Lower lobe of right lung (tissue), 2 donors: ENCODE data around the gene NRP2. TPM values are rescaled to one million over a fixed set of nuclear protein-coding genes. Genes with fewer than 3 reads are reported as not detected.

ENCODE experiments used
- ATAC-seq, 2 donors: fragments of 200-7000 bp; cut with Tn5 transposase; one replicate each; pipeline ENCODE4 v1.9.1; 2020 to 2022; ENCODE audit warnings: mild to moderate bottlenecking in 2 of 2, moderate library complexity in 2 of 2
- DNase-seq: peaks from one replicate; pipeline ENCODE4 v3.0.0-alpha.2; 2020
- H3K27ac ChIP-seq: fragments of 200-600 bp; one replicate; pipeline ENCODE4 v1.8.0; 2022
- H3K27me3 ChIP-seq: fragments of 200-600 bp; one replicate; pipeline ENCODE4 v1.8.0; 2022; ENCODE audit warnings: low read depth
- H3K36me3 ChIP-seq: fragments of 200-600 bp; one replicate; pipeline ENCODE4 v1.8.0; 2022; ENCODE audit warnings: mild to moderate bottlenecking
- H3K4me1 ChIP-seq: fragments of 200-600 bp; one replicate; pipeline ENCODE4 v1.8.0; 2022
- H3K4me3 ChIP-seq: fragments of 200-600 bp; one replicate; pipeline ENCODE4 v1.8.0; 2022; ENCODE audit warnings: mild to moderate bottlenecking
- H3K9me3 ChIP-seq: fragments of 200-600 bp; one replicate; pipeline ENCODE4 v1.8.0; 2022
- CTCF ChIP-seq: fragments of 200-600 bp; IDR thresholded peaks from one replicate; pipeline ENCODE4 v1.8.0; 2022; ENCODE audit warnings: antibody characterized with exemption, mild to moderate bottlenecking
- intact Hi-C: fragments of 100-400 bp; cut with DNase I; formaldehyde crosslinking; loops from one replicate; pipeline ENCODE4 v1.11.0; 2022
- total RNA-seq: library from RNA; stranded (reverse); fragmentation: NEBNext Ultra II Directional; extraction: Animal tissue kit (Norgen Biotek cat#: 25700); gene quantifications from one replicate; pipeline ENCODE4 v1.2.1, GENCODE V29; 2021
- donor health status: DM: no; HTN: yes; CAD: no; lungs with severe emphysema.

Gene NRP2
- total RNA-seq, 1 donor from 2014 or later, result 67.5 TPM

- no peak for DNase-seq
- Histone ChIP-seq H3K27ac (no peak overlapping the region), H3K27me3 (no peaks in the 10 kb centered on the region), H3K4me1 (peaks cover 19% of the 10 kb centered on the region), H3K36me3 (peaks cover 7% of the 10 kb centered on the region), H3K4me3 (no peak overlapping the region), H3K9me3 (no peaks in the 10 kb centered on the region)
- TF ChIP-seq CTCF, result no peak
- ATAC-seq, result no peak
- intact Hi-C loops, result no loop called here
Observed at GRCh38 chr2:205789906-205790305, 107.6 kb downstream of the NRP2 start.

GRCh38 chr2:205792908-205793307, 110.6 kb downstream of the NRP2 start:
- H3K27me3 ChIP-seq, result no peaks in the 10 kb centered on the region
- peak; percentile 35 to 42 for ATAC-seq
- H3K9me3 ChIP-seq, result no peaks in the 10 kb centered on the region
- H3K36me3 ChIP-seq, result peaks cover 26% of the 10 kb centered on the region
- DNase-seq, result no peak
- H3K4me3 ChIP-seq, result no peak overlapping the region
- TF ChIP-seq CTCF, result no peak
- intact Hi-C loops, result no loop called here
- no peak overlapping the region for H3K27ac ChIP-seq
- no peaks in the 10 kb centered on the region for H3K4me1 ChIP-seq

GRCh38 chr2:205796805-205797313, 114.6 kb downstream of the NRP2 start:
- intact Hi-C loops, result no loop called here
- H3K4me1 ChIP-seq, result peaks cover 23% of the 10 kb centered on the region
- H3K9me3 ChIP-seq, result peaks cover 11% of the 10 kb centered on the region
- no peaks in the 10 kb centered on the region for H3K27me3 ChIP-seq
- peaks cover 26% of the 10 kb centered on the region for H3K36me3 ChIP-seq
- H3K27ac ChIP-seq, result no peak overlapping the region
- DNase-seq (no peak), ATAC-seq (no peak)
- no peak overlapping the region for H3K4me3 ChIP-seq
- TF ChIP-seq CTCF, result no peak

- Histone ChIP-seq H3K27me3 (no peaks in the 10 kb centered on the region), H3K27ac (no peak overlapping the region), H3K36me3 (peaks cover 26% of the 10 kb centered on the region), H3K9me3 (peaks cover 11% of the 10 kb centered on the region), H3K4me3 (no peak overlapping the region), H3K4me1 (peaks cover 26% of the 10 kb centered on the region)
- intact Hi-C loops, result no loop called here
- no peak for ATAC-seq
- no peak for TF ChIP-seq CTCF
- no peak for DNase-seq
Observed at GRCh38 chr2:205797866-205798265, 115.6 kb downstream of the NRP2 start.

GRCh38 chr2:205800224-205800623, 117.9 kb downstream of the NRP2 start:
- intact Hi-C loops, result no loop called here
- Histone ChIP-seq H3K27ac (peak overlapping the region; percentile 76), H3K27me3 (no peaks in the 10 kb centered on the region), H3K36me3 (peaks cover 16% of the 10 kb centered on the region), H3K9me3 (peaks cover 11% of the 10 kb centered on the region), H3K4me1 (peaks cover 26% of the 10 kb centered on the region), H3K4me3 (no peak overlapping the region)
- TF ChIP-seq CTCF, result no peak
- DNase-seq (no peak), ATAC-seq (peak; percentile 34 to 57)
